Heart left ventricle (tissue), 16 donors: ENCODE results near the gene CHRM1. TPM values are rescaled to one million over a fixed set of nuclear protein-coding genes. Genes with fewer than 3 reads are reported as not detected.

Source experiments
- ATAC-seq, 4 donors: fragments of 200-7000 bp; cut with Tn5 transposase; one replicate each; pipeline ENCODE4 v1.9.1; 2020 to 2022; ENCODE audit warnings: moderate library complexity in 4 of 4, mild to moderate bottlenecking in 3 of 4, moderate number of reproducible peaks in 1 of 4
- DNase-seq, 5 donors: peaks; one replicate each; pipeline ENCODE4 v3.0.0-alpha.2; 2020
- H3K27ac ChIP-seq, 12 donors: fragments of 200-600 bp; sonication (generic) in 4 of 12; one replicate each; pipeline versions ENCODE4 v1.5.0 to v1.8.0; 2016 to 2022; ENCODE audit warnings: mild to moderate bottlenecking in 2 of 12
- H3K27me3 ChIP-seq, 9 donors: fragments of 200-600 bp; sonication (generic) in 2 of 9; one replicate each; pipeline versions ENCODE4 v1.5.1 to v1.8.0; 2016 to 2022; ENCODE audit warnings: mild to moderate bottlenecking in 3 of 9
- H3K36me3 ChIP-seq, 9 donors: fragments of 200-600 bp; sonication (generic) in 2 of 9; one replicate each; pipeline versions ENCODE4 v1.5.0 to v1.8.0; 2018 to 2022; ENCODE audit warnings: mild to moderate bottlenecking in 2 of 9
- H3K4me1 ChIP-seq, 12 donors: fragments of 200-600 bp; sonication (generic) in 4 of 12; one replicate each; pipeline versions ENCODE4 v1.5.0 to v1.8.0; 2016 to 2022; ENCODE audit warnings: mild to moderate bottlenecking in 3 of 12
- H3K4me3 ChIP-seq, 12 donors: fragments of 200-600 bp; sonication (generic) in 4 of 12; one replicate each; pipeline versions ENCODE4 v1.5.0 to v1.8.0; 2017 to 2022; ENCODE audit warnings: mild to moderate bottlenecking in 9 of 12, moderate library complexity in 4 of 12
- H3K9me3 ChIP-seq, 12 donors: fragments of 200-600 bp; sonication (generic) in 4 of 12; one replicate each; pipeline versions ENCODE4 v1.5.0 to v1.8.0; 2016 to 2022; ENCODE audit warnings: mild to moderate bottlenecking in 1 of 12
- CTCF ChIP-seq, 12 donors: fragments of 200-600 bp; sonication (generic) in 4 of 12; IDR thresholded peaks; one replicate each; pipeline versions ENCODE4 v1.5.0 to v1.8.0; 2018 to 2022; ENCODE audit warnings: antibody characterized with exemption in 12 of 12, mild to moderate bottlenecking in 5 of 12
- POLR2A ChIP-seq, 2 donors: fragments of 450-650 bp; IDR thresholded peaks; one replicate each; pipeline ENCODE4 v1.6.1; 2017; ENCODE audit warnings: antibody characterized with exemption in 2 of 2, mild to moderate bottlenecking in 2 of 2, moderate library complexity in 2 of 2
- WGBS, 4 donors: extraction: QIAGEN DNeasy Blood & Tissue Kit in 2 of 4; methylation state at CpG; one replicate each; pipeline versions ENCODE4 v1.1.5 to v1.1.7; 2013 to 2018; 5-methylcytosine and 5-hydroxymethylcytosine counted together
- intact Hi-C, 10 donors: fragments of 100-400 bp; cut with DNase I; formaldehyde crosslinking; loops; one replicate each; pipeline versions ENCODE4 v1.11.1 to v1.14.2; 2022
- polyA plus RNA-seq, 2 donors: library from polyadenylated mRNA; stranded (reverse); fragments of 200-250 nt; gene quantifications; one replicate each; pipeline ENCODE4 v1.2.3, GENCODE V29; 2013
- total RNA-seq, 9 donors: library from RNA; depleted of rRNA in 2 of 9; stranded (reverse); fragments of >200 nt in 2 of 9; fragmentation: NEBNext Ultra II Directional in 3 of 9; extraction: Animal tissue kit (Norgen Biotek cat#: 25700) in 3 of 9; gene quantifications; one replicate each; pipeline versions ENCODE4 v1.1.0 to v1.2.4, GENCODE V29; 2016 to 2023
- donor health status: ischemic (EF 13 %, LVEDD 7.1; RV severe dilation, severe dysfunction).
- donor health status: healthy with polysubstance abuse.
- donor health status: DM: no; HTN: yes; CAD: no.
- donor health status: DM: no; HTN: no; CAD: no.
- donor health status: ischemic (EF 25% LVEDD 6.9; RV normal size, moderate dysfunction).
- donor health status: ischemic (EF 25% LVEDD 5.7; RV mildly dilated, moderate dysfunction).
- donor health status: healthy.
- donor health status: DM: yes; HTN: yes; CAD: no.
- donor health status: ischemic (EF 35%, LVEDD 5.7; RV mildly dilated, moderate dysfunction).
- donor health status: nonischemic (EF 11% LVEDD 7.7; RV severe dilation, severe dysfunction).
- donor health status: DM: yes; HTN: yes; CAD: no.
- donor health status: PGD.
- donor health status: ischemic (EF 29% LVEDD 5.4; RV normal size, mild dysfunction).
- donor health status: nonischemic (EF 23%, LVEDD 6.1; RV moderate dilation, normal function).

Gene CHRM1
- total and polyA plus RNA-seq, 11 donors, result 0.08 to 0.31 TPM; not detected in 9

GRCh38 chr11:62909107-62909894 lies 11.9 kb downstream of the CHRM1 start:
- intact Hi-C loops, result loop anchor here in 6 of 10 donors (2.0 to 10.0 kb wide), 5 partner anchors 66 to 306 kb away; no protein-coding TSS in a partner anchor
- peak; percentile 69 to 86 (median 77) for DNase-seq
- Histone ChIP-seq H3K9me3 (no peaks in the 10 kb centered on the region), H3K4me1 (peaks cover 0 to 30% (median 12%) of the 10 kb centered on the region in 12 donors), H3K27ac (peak overlapping the region in 11 of 12 donors; percentile 46 to 81 (median 69)), H3K36me3 (no peaks in the 10 kb centered on the region), H3K4me3 (peak overlapping the region in 5 of 12 donors; percentile 5 to 31 (median 18)), H3K27me3 (peaks cover 0 to 3% (median 0%) of the 10 kb centered on the region in 9 donors)
- ATAC-seq, result peak; percentile 66 to 88 (median 74)
- WGBS, 4 donors, result 49 to 62% (median 51%) methylated on average over 23 to 24 of the region's 24 CpGs
- TF ChIP-seq CTCF (IDR thresholded peaks at IDR 0.05) (peak; percentile 44 to 75 (median 66)), POLR2A (IDR thresholded peaks at IDR 0.05) (no peak)

- Histone ChIP-seq H3K36me3 (no peaks in the 10 kb centered on the region), H3K4me3 (no peak overlapping the region), H3K27ac (peak overlapping the region in 10 of 12 donors; percentile 14 to 81 (median 32)), H3K27me3 (peaks cover 0 to 3% (median 0%) of the 10 kb centered on the region in 9 donors), H3K4me1 (peaks cover 0 to 30% (median 12%) of the 10 kb centered on the region in 12 donors), H3K9me3 (no peaks in the 10 kb centered on the region)
- intact Hi-C loops, result loop anchor here in 6 of 10 donors (2.0 to 10.0 kb wide), 5 partner anchors 66 to 306 kb away; no protein-coding TSS in a partner anchor
- whole genome bisulfite sequencing, 4 donors, result 54 to 65% (median 56%) methylated on average over 8 to 9 of the region's 9 CpGs
- no peak for DNase-seq
- no peak for ATAC-seq
- no peak for TF ChIP-seq CTCF (IDR thresholded peaks at IDR 0.05)
- TF ChIP-seq POLR2A (IDR thresholded peaks at IDR 0.05), result no peak
These were observed 12.6 kb downstream of the CHRM1 start for GRCh38 chr11:62908468-62909072.

- no peaks in the 10 kb centered on the region for H3K9me3 ChIP-seq
- ATAC-seq (peak in 3 of 4 donors; percentile 78 to 82 (median 79)), DNase-seq (peak; percentile 66 to 85 (median 78))
- intact Hi-C loops, result loop anchor here (1.0 to 10.0 kb wide), 8 partner anchors 69 to 309 kb away; no protein-coding TSS in a partner anchor
- H3K4me3 ChIP-seq, result no peak overlapping the region
- H3K36me3 ChIP-seq, result no peaks in the 10 kb centered on the region
- no peak overlapping the region for H3K27ac ChIP-seq
- peaks cover 0 to 3% (median 0%) of the 10 kb centered on the region in 9 donors for H3K27me3 ChIP-seq
- no peak for TF ChIP-seq POLR2A (IDR thresholded peaks at IDR 0.05)
- TF ChIP-seq CTCF (IDR thresholded peaks at IDR 0.05), result peak in 11 of 12 donors; percentile 94 to 99 (median 97)
- peaks cover 0 to 30% (median 12%) of the 10 kb centered on the region in 12 donors for H3K4me1 ChIP-seq
- 18 to 22% (median 20%) methylated on average over 14 of the region's 14 CpGs for WGBS, 4 donors
These were observed 15.1 kb downstream of the CHRM1 start for GRCh38 chr11:62905927-62906531.
